GM18868 (cell line): ENCODE measurements around the gene RBM46.
"Not testable (repeated sequence)": the region's sequence is repeated elsewhere in the genome, so short reads cannot be mapped to it uniquely, and the experiment has no call there.

Experiments
- ATAC-seq: cut with Tn5 transposase; IDR thresholded peaks from one replicate; pipeline ENCODE4 v1.9.1; 2021; ENCODE audit warnings: mild to moderate bottlenecking, moderate library complexity; ENCODE audit not compliant: unreplicated experiment

Gene RBM46

GRCh38 chr4:154836030-154836429, 55.0 kb downstream of the RBM46 start:
- no peak for ATAC-seq

- ATAC-seq = no peak
These were observed 55.4 kb downstream of the RBM46 start for GRCh38 chr4:154836513-154836912.

GRCh38 chr4:154838155-154838554, 57.1 kb downstream of the RBM46 start:
- no peak for ATAC-seq

- ATAC-seq = no peak
These were observed 57.6 kb downstream of the RBM46 start for GRCh38 chr4:154838694-154839093.

- peak; percentile 49 for ATAC-seq
These were observed 73.3 kb downstream of the RBM46 start for GRCh38 chr4:154854362-154854761.

GRCh38 chr4:154858166-154858565, 77.1 kb downstream of the RBM46 start:
- ATAC-seq = no peak

GRCh38 chr4:154868414-154869194, 87.5 kb downstream of the RBM46 start:
- ATAC-seq = no peak

GRCh38 chr4:154869301-154869700, 88.2 kb downstream of the RBM46 start:
- no peak for ATAC-seq

GRCh38 chr4:154872198-154872597, 91.1 kb downstream of the RBM46 start:
- ATAC-seq = no peak

- not testable (repeated sequence) for ATAC-seq
These were observed 93.0 kb downstream of the RBM46 start for GRCh38 chr4:154874049-154874448.

- no peak for ATAC-seq
These were observed 96.2 kb downstream of the RBM46 start for GRCh38 chr4:154877110-154877760.
